Neural cell (in vitro differentiated cells): ENCODE measurements around the gene TCEAL9. TPM values are rescaled to one million over a fixed set of nuclear protein-coding genes. Genes with fewer than 3 reads are reported as not detected.

Source experiments
- H2AFZ ChIP-seq: fragments of 200-600, 300-800 bp; sonication (generic), shearing (Covaris generic); 2 replicates; pipeline ENCODE4 v1.6.0; 2014; ENCODE audit warnings: low read depth, mild to moderate bottlenecking, antibody characterized with exemption, low read length, moderate library complexity
- H3F3A ChIP-seq: fragments of 200-600 bp; shearing (Covaris generic); 2 replicates; pipeline ENCODE4 v1.6.1; 2016; ENCODE audit warnings: mild to moderate bottlenecking, moderate library complexity, mixed read lengths, antibody characterized with exemption, low read length; ENCODE audit not compliant: insufficient read depth, poor library complexity, severe bottlenecking
- H3K27ac ChIP-seq: fragments of 200-600, 300-800 bp; sonication (generic), shearing (Covaris generic); 2 replicates; pipeline ENCODE4 v1.5.1; 2014; ENCODE audit warnings: mild to moderate bottlenecking, low read length, moderate library complexity
- H3K27me3 ChIP-seq: fragments of 300-800, 200-600 bp; sonication (generic), shearing (Covaris generic); 2 replicates; pipeline ENCODE4 v1.6.0; 2014; ENCODE audit warnings: mild to moderate bottlenecking, low read depth, low read length, moderate library complexity; ENCODE audit not compliant: insufficient read depth
- H3K36me3 ChIP-seq: fragments of 300-800, 200-600 bp; sonication (generic), shearing (Covaris generic); 2 replicates; pipeline ENCODE4 v1.5.1; 2014; ENCODE audit warnings: mild to moderate bottlenecking, antibody characterized with exemption, low read length, moderate library complexity; ENCODE audit not compliant: insufficient read depth
- H3K4me2 ChIP-seq: fragments of 300-800, 200-600 bp; sonication (generic), shearing (Covaris generic); 2 replicates; pipeline ENCODE4 v1.6.0; 2014; ENCODE audit warnings: mild to moderate bottlenecking, low read length
- H3K4me3 ChIP-seq: fragments of 300-800, 200-600 bp; sonication (generic), shearing (Covaris generic); 2 replicates; pipeline ENCODE4 v1.5.1; 2014; ENCODE audit warnings: mild to moderate bottlenecking, low read length, moderate library complexity
- H3K79me2 ChIP-seq: fragments of 200-600 bp; shearing (Covaris generic); replicated peaks from 2 replicates; pipeline ENCODE4 v1.6.0; 2014; ENCODE audit warnings: mild to moderate bottlenecking, low read length, moderate library complexity; ENCODE audit not compliant: insufficient read depth
- H3K9ac ChIP-seq: fragments of 300-800, 200-600 bp; sonication (generic), shearing (Covaris generic); 2 replicates; pipeline ENCODE4 v1.6.1; 2016; ENCODE audit warnings: mild to moderate bottlenecking, low read length, mixed read lengths
- H3K9me2 ChIP-seq: fragments of 200-600 bp; shearing (Covaris generic); 2 replicates; pipeline ENCODE4 v1.6.1; 2016; ENCODE audit warnings: mild to moderate bottlenecking, low read length, mixed read lengths; ENCODE audit not compliant: insufficient read depth
- H3K9me3 ChIP-seq: fragments of 200-600, 300-800 bp; sonication (generic), shearing (Covaris generic); 2 replicates; pipeline ENCODE4 v1.6.1; 2016; ENCODE audit warnings: mild to moderate bottlenecking, mixed run types, low read length, moderate library complexity, mixed read lengths
- H4K20me1 ChIP-seq: fragments of 200-600 bp; shearing (Covaris generic); 2 replicates; pipeline ENCODE4 v1.6.1; 2016; ENCODE audit warnings: mild to moderate bottlenecking, mixed run types; ENCODE audit not compliant: insufficient read depth
- CTCF ChIP-seq: fragments of 450-650 bp; IDR thresholded peaks from 2 replicates; pipeline ENCODE4 v1.5.1; 2014; ENCODE audit warnings: antibody characterized with exemption, mild to moderate bottlenecking, moderate library complexity; ENCODE audit not compliant: poor library complexity, severe bottlenecking
- EP300 ChIP-seq: fragments of 450-650 bp; conservative IDR thresholded peaks from 2 replicates; pipeline ENCODE4 v1.6.1; 2014; ENCODE audit warnings: antibody characterized with exemption, mild to moderate bottlenecking, moderate library complexity; ENCODE audit not compliant: poor library complexity, severe bottlenecking
- EZH2 ChIP-seq: fragments of 200-600, 300-800 bp; shearing (Covaris generic), sonication (generic); IDR thresholded peaks from 2 replicates; pipeline ENCODE4 v1.6.1; 2014; ENCODE audit warnings: antibody characterized with exemption, low read length, borderline replicate concordance, mild to moderate bottlenecking; ENCODE audit not compliant: insufficient read depth, poor library complexity, severe bottlenecking
- MXI1 ChIP-seq: fragments of 450-650 bp; conservative IDR thresholded peaks from 2 replicates; pipeline ENCODE4 v1.6.1; 2014; ENCODE audit warnings: antibody characterized with exemption, mild to moderate bottlenecking; ENCODE audit not compliant: poor library complexity, severe bottlenecking
- POLR2AphosphoS5 ChIP-seq: IDR thresholded peaks from 2 replicates; pipeline ENCODE4 v1.6.1; 2012
- RAD21 ChIP-seq: fragments of 450-650 bp; conservative IDR thresholded peaks from 2 replicates; pipeline ENCODE4 v1.6.1; 2014; ENCODE audit warnings: antibody characterized with exemption, mild to moderate bottlenecking, moderate library complexity
- REST ChIP-seq: IDR thresholded peaks from 2 replicates; pipeline ENCODE4 v1.6.1; 2012; ENCODE audit warnings: borderline replicate concordance
- SMC3 ChIP-seq: fragments of 450-650 bp; conservative IDR thresholded peaks from 2 replicates; pipeline ENCODE4 v1.6.1; 2014; ENCODE audit warnings: antibody characterized with exemption, mild to moderate bottlenecking, moderate library complexity; ENCODE audit not compliant: poor library complexity
- TAF1 ChIP-seq: IDR thresholded peaks from 2 replicates; pipeline ENCODE4 v1.6.1; 2012; ENCODE audit warnings: low read depth
- polyA plus RNA-seq: library from polyadenylated mRNA; depleted of rRNA; stranded (reverse); fragments of >200 nt; gene quantifications from 2 replicates; pipeline ENCODE4 v1.2.3, GENCODE V29; 2014

Gene TCEAL9
- polyA plus RNA-seq, 1 donor from 2014 or later, result 84.5 TPM

DNA sequence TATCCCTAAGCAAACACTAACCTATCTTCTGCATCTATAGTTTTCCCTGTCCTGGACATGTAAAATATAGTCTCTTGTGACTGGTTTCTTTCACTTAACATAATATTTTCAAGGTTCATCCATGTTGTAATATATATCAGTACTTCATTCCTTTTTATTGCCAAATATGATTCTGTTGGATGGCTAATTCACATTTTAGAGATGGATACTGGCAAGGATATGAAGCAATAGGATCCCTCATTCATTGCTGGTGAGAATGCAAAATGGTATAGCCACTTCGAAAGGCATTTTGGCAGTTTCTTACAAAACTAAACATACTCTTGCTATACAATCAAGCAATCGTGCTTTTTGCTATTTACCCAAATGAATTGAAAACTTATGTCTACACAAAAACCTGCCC is 6.7 kb downstream of the TCEAL9 start:
- H3K79me2 ChIP-seq, result no peaks in the 10 kb centered on the region
- H2AFZ ChIP-seq, result no peak overlapping the region
- no peak for TF ChIP-seq POLR2AphosphoS5
- no peak for TF ChIP-seq EP300
- no peak for TF ChIP-seq RAD21
- TF ChIP-seq EZH2, result no peak
- TF ChIP-seq SMC3, result no peak
- no peak for TF ChIP-seq TAF1
- TF ChIP-seq CTCF, result no peak
- no peak for TF ChIP-seq MXI1
- no peak for TF ChIP-seq REST
- no peaks in the 10 kb centered on the region for H3K27me3 ChIP-seq
- H3K36me3 ChIP-seq, result no peaks in the 10 kb centered on the region
- no peak overlapping the region for H3K4me2 ChIP-seq
- H4K20me1 ChIP-seq, result no peaks in the 10 kb centered on the region
- H3K9me3 ChIP-seq, result no peaks in the 10 kb centered on the region
- H3F3A ChIP-seq, result no peaks in the 10 kb centered on the region
- H3K4me3 ChIP-seq, result no peak overlapping the region
- no peaks in the 10 kb centered on the region for H3K9me2 ChIP-seq
- no peak overlapping the region for H3K9ac ChIP-seq
- no peak overlapping the region for H3K27ac ChIP-seq

- Histone ChIP-seq H4K20me1 (no peaks in the 10 kb centered on the region), H3K36me3 (no peaks in the 10 kb centered on the region), H3F3A (no peaks in the 10 kb centered on the region), H3K27me3 (no peaks in the 10 kb centered on the region), H3K9ac (no peak overlapping the region), H3K4me2 (no peak overlapping the region), H3K9me3 (no peaks in the 10 kb centered on the region), H3K4me3 (no peak overlapping the region), H3K27ac (no peak overlapping the region), H3K79me2 (no peaks in the 10 kb centered on the region), H3K9me2 (no peaks in the 10 kb centered on the region), H2AFZ (no peak overlapping the region)
- TF ChIP-seq POLR2AphosphoS5, result no peak
- no peak for TF ChIP-seq TAF1
- no peak for TF ChIP-seq REST
- TF ChIP-seq CTCF, result no peak
- no peak for TF ChIP-seq SMC3
- no peak for TF ChIP-seq EP300
- no peak for TF ChIP-seq EZH2
- no peak for TF ChIP-seq MXI1
Observed at GRCh38 chrX:103367502-103367901, 11.2 kb downstream of the TCEAL9 start.
